WTC11 (cell line): Measurements from ENCODE around the gene PSMC3. TPM values are rescaled to one million over a fixed set of nuclear protein-coding genes. Genes with fewer than 3 reads are reported as not detected.

Experiments
- ATAC-seq: fragments of 200-7000 bp; cut with Tn5 transposase; 2 replicates; pipeline ENCODE4 v1.10.0; 2021; ENCODE audit warnings: mild to moderate bottlenecking, moderate library complexity
- CTCF ChIA-PET: fragments of 300-600 bp; sonication (Branson Sonifier 250); formaldehyde crosslinking; loops from one replicate; lab custom pipeline; 2021; ENCODE audit warnings: antibody characterized with exemption; lab: Charles Lee
- POLR2A ChIA-PET: fragments of 350-600 bp; sonication (Branson Sonifier 250); formaldehyde crosslinking; loops from one replicate; lab custom pipeline; 2021; ENCODE audit warnings: antibody characterized with exemption; lab: Charles Lee
- DNase-seq: peaks from one replicate; pipeline ENCODE4 v3.0.0; 2021; ENCODE audit warnings: low spot score
- H3K27ac Mint-ChIP-seq: 2 replicates; pipeline ENCODE4 v1.8.0; 2021; ENCODE audit warnings: mixed read lengths
- H3K27me3 Mint-ChIP-seq: 2 replicates; pipeline ENCODE4 v1.8.0; 2021; ENCODE audit warnings: low read depth, mild to moderate bottlenecking, moderate library complexity, mixed read lengths
- H3K36me3 Mint-ChIP-seq: 2 replicates; pipeline ENCODE4 v1.8.0; 2021; ENCODE audit warnings: mixed read lengths
- H3K4me1 Mint-ChIP-seq: 2 replicates; pipeline ENCODE4 v1.8.0; 2022; ENCODE audit warnings: mixed read lengths
- H3K4me3 Mint-ChIP-seq: 2 replicates; pipeline ENCODE4 v1.8.0; 2021; ENCODE audit warnings: mild to moderate bottlenecking, moderate library complexity, mixed read lengths
- H3K9me3 Mint-ChIP-seq: 2 replicates; pipeline ENCODE4 v1.8.0; 2021; ENCODE audit warnings: mixed read lengths
- CREB1 ChIP-seq: sonication (generic); formaldehyde crosslinking; IDR thresholded peaks from 2 replicates; pipeline ENCODE4 v1.8.0; 2023; ENCODE audit warnings: mild to moderate bottlenecking, missing genetic modification reagents
- EMX1 ChIP-seq: fragments of 250-450 bp; sonication (Bioruptor Pico); IDR thresholded peaks from 2 replicates; pipeline ENCODE4 v1.8.0; 2021; ENCODE audit warnings: mild to moderate bottlenecking
- ETV6 ChIP-seq: sonication (generic); formaldehyde crosslinking; IDR thresholded peaks from 2 replicates; pipeline ENCODE4 v1.8.1; 2022; ENCODE audit warnings: mild to moderate bottlenecking, missing genetic modification reagents
- JUN ChIP-seq: sonication (generic); formaldehyde crosslinking; IDR thresholded peaks from 2 replicates; pipeline ENCODE4 v1.8.0; 2023; ENCODE audit warnings: mild to moderate bottlenecking, missing genetic modification reagents
- MYBL2 ChIP-seq: sonication (generic); formaldehyde crosslinking; IDR thresholded peaks from 2 replicates; pipeline ENCODE4 v1.8.1; 2023; ENCODE audit warnings: mild to moderate bottlenecking, moderate library complexity, missing genetic modification reagents
- NR2C2 ChIP-seq: sonication (generic); formaldehyde crosslinking; IDR thresholded peaks from 2 replicates; pipeline ENCODE4 v1.8.0; 2022; ENCODE audit warnings: mild to moderate bottlenecking, missing genetic modification reagents
- OVOL2 ChIP-seq: fragments of 250-450 bp; sonication (Bioruptor Pico); IDR thresholded peaks from 2 replicates; pipeline ENCODE4 v1.9.0; 2021; ENCODE audit warnings: mild to moderate bottlenecking, borderline replicate concordance
- PRRX2 ChIP-seq: fragments of 250-450 bp; sonication (Bioruptor Pico); IDR thresholded peaks from 2 replicates; pipeline ENCODE4 v1.8.0; 2021; ENCODE audit warnings: mild to moderate bottlenecking
- SMAD4 ChIP-seq: sonication (generic); formaldehyde crosslinking; IDR thresholded peaks from 2 replicates; pipeline ENCODE4 v1.8.0; 2022; ENCODE audit warnings: mild to moderate bottlenecking, missing genetic modification reagents
- ZNF121 ChIP-seq: sonication (generic); formaldehyde crosslinking; IDR thresholded peaks from 2 replicates; pipeline ENCODE4 v1.8.0; 2023; ENCODE audit warnings: missing genetic modification reagents
- ZNF317 ChIP-seq: sonication (generic); formaldehyde crosslinking; IDR thresholded peaks from 2 replicates; pipeline ENCODE4 v1.8.1; 2023; ENCODE audit warnings: low read depth, mild to moderate bottlenecking, moderate library complexity, missing genetic modification reagents, borderline replicate concordance
- ZNF396 ChIP-seq: fragments of 250-450 bp; sonication (Bioruptor Pico); IDR thresholded peaks from 2 replicates; pipeline ENCODE4 v1.8.0; 2021; ENCODE audit warnings: mild to moderate bottlenecking, moderate library complexity, borderline replicate concordance
- ZNF416 ChIP-seq: fragments of 250-450 bp; sonication (Bioruptor Pico); IDR thresholded peaks from 2 replicates; pipeline ENCODE4 v1.9.0; 2021; ENCODE audit warnings: mild to moderate bottlenecking, inconsistent platforms
- total RNA-seq: library from RNA; stranded (reverse); gene quantifications from 3 replicates; pipeline ENCODE4 v1.2.3, GENCODE V29; 2021
- TF ChIP-seq, protein P1 (sequence below): sonication (generic); formaldehyde crosslinking; IDR thresholded peaks from 2 replicates; pipeline ENCODE4 v1.8.0; 2022; ENCODE audit warnings: mild to moderate bottlenecking, missing genetic modification reagents
- TF ChIP-seq, protein P2 (sequence below): sonication (generic); formaldehyde crosslinking; IDR thresholded peaks from 2 replicates; pipeline ENCODE4 v1.8.0; 2022; ENCODE audit warnings: mild to moderate bottlenecking, missing genetic modification reagents

Gene PSMC3
- total RNA-seq, 1 experiment from 2014 or later = 162 TPM

DNA sequence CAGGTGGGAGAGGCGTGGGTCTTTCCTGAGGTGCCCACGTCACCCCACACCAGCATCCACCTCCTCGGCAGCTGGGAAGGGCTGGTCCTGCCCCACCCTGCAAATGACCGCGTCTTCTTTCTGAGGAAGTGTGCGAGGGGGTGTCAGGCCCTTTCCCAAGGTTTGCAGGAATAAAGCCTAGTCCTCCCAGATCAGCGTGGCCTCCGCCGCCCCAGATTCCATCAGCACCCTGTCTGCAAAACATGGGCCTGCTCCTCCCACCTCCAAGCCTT lies 32.3 kb downstream of the PSMC3 start (continued):
- TF ChIP-seq MYBL2 (CRISPR knock-in tag) = no peak
- TF ChIP-seq ZNF317 = no peak
- no peak for TF ChIP-seq EMX1 (CRISPR knock-in tag)
- TF ChIP-seq, all 79 proteins: peak for 0

DNA sequence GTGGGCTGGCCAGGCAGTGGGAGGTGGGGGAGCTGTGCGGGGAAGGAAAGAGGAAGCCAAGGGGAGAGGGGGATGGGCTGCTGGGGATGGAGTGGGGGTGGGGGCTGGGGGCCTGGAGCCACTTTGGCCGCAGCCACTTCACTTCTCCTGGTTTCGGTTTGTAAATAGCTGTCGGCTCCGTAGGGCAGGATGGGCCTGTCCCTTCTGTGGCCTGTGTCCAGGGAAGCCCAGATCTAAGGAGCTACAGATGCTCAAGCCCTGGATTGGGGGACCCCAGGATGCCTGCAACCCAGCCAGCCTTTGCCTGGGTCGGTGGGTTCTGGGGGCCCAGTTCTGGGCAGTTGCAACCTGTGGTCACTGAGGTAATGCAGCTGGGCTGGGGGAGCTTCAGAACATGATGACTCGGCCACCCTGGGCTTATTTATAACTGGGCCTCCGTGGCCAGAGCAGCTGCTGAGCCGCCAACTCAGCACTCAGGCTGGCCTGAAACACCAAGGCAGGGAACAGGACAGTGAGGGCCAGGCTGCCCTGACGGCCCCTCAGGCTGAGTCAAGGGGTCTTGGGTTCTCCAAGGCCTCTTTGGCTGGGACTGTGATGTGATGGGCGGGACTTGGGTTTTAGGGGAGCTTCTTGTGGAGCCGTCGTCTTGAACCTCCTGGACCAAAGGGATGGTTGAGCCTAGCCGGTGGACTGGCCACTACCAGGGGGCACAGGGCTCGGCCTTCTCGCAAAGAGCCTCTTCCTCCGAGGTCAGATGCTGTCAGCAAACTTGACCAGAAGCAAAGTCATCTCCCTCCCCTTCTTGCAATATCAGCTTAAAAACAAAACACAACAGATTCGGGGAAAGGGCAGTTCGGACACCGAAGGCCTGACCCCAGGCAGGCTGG lies 32.8 kb downstream of the PSMC3 start:
- ChIA-PET POLR2A (no interaction called here), CTCF (interaction anchor here (0.6 to 2.5 kb wide), 3 partner anchors 19 to 131 kb away, joined by 3 to 19 read pairs (median 4); no protein-coding TSS in a partner anchor)
- no peaks in the 10 kb centered on the region for H3K9me3 Mint-ChIP-seq
- no peaks in the 10 kb centered on the region for H3K36me3 Mint-ChIP-seq
- no peak overlapping the region for H3K4me3 Mint-ChIP-seq
- H3K27me3 Mint-ChIP-seq = no peaks in the 10 kb centered on the region
- TF ChIP-seq NR2C2 (CRISPR knock-in tag) (no peak), ZNF396 (CRISPR knock-in tag) (no peak), SMAD4 (no peak), OVOL2 (CRISPR knock-in tag) (no peak), ETV6 (CRISPR knock-in tag) (no peak), PRRX2 (CRISPR knock-in tag) (no peak)
- TF ChIP-seq, protein P1, sequence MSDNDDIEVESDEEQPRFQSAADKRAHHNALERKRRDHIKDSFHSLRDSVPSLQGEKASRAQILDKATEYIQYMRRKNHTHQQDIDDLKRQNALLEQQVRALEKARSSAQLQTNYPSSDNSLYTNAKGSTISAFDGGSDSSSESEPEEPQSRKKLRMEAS (CRISPR knock-in tag) = no peak
- TF ChIP-seq, all 79 proteins: peak for 0
- peaks cover 9% of the 10 kb centered on the region for H3K4me1 Mint-ChIP-seq
- H3K27ac Mint-ChIP-seq = no peak overlapping the region
- ATAC-seq (no peak), DNase-seq (no peak)

DNA sequence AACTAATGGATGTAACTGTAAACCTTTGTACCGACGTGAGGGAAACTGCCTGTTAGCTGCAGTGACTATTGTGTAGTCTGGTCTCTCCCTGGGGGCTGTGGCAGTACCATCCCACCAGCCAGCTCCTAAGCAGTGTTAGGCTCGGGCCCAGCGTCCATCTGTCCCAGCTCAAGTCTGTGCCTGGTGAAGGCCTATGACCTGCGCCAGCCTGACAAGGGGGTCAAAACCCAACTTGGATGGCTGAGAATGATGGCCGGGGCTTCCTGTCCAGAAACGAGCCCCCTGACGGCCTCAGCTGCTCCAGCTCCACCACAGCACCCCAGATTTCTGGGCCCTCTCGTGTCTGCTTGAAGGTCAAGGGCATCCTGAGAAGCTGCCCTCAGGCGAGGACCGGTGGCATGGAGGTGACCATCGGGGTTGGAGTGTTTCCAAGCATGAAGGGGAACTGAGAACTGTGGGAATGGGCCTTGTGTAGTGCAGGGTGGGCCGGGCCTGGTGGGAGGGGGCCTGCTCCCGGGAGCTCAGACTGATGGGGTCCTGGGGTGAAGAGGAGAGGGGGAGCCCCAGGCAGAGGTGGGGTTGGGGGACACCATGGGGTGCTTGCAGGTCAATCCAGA lies 33.6 kb downstream of the PSMC3 start:
- ChIA-PET CTCF (interaction anchor here (1.8 to 2.5 kb wide), 2 partner anchors 19 to 20 kb away, joined by 4 to 19 read pairs; no protein-coding TSS in a partner anchor), POLR2A (no interaction called here)
- Mint-ChIP-seq H3K36me3 (no peaks in the 10 kb centered on the region), H3K4me1 (peaks cover 3% of the 10 kb centered on the region; the same call in 1 of the 2 replicates), H3K27ac (no peak overlapping the region), H3K9me3 (no peaks in the 10 kb centered on the region), H3K4me3 (no peak overlapping the region), H3K27me3 (no peaks in the 10 kb centered on the region)
- TF ChIP-seq CREB1 (CRISPR knock-in tag) = no peak
- no peak for TF ChIP-seq ZNF416 (CRISPR knock-in tag)
- ATAC-seq (no peak), DNase-seq (no peak)

DNA sequence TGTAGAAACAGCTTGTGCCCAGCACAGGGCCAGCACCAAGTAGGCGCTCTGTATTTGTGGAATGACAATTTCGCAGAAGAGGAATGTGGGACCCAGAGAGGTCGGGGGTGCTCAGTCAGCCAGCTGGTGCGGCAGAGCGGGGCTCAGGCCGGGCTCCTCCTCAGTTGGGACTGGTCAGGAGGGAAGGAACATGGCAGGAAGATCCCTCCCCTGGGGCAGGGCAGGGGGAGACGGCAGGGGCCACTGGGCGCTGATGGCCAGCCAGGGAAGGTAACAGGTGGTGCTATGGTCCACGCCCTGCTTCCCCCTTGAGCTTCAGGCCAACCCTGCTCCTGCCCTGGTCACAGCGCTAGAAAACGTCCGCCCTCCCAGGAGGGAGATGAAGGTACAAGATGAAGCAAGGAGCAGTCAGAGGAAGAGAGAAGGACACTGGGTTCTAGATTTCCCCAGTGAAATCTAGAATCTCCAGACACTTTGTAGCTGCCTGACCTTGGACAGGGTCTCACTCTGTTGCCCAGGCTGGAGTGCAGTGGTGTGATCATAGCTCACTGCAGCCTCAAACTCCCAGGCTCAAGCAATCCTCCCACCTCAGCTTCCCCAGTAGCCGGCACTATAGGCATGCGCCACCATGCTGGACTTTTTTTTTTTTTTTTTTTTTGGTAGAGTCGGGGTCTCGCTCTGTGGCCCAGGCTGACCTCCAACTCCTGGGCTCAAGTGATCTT lies 34.4 kb downstream of the PSMC3 start:
- ATAC-seq (no peak), DNase-seq (no peak)
- H3K27me3 Mint-ChIP-seq = no peaks in the 10 kb centered on the region
- H3K36me3 Mint-ChIP-seq = no peaks in the 10 kb centered on the region
- no peak overlapping the region for H3K4me3 Mint-ChIP-seq
- H3K4me1 Mint-ChIP-seq = peaks cover 3% of the 10 kb centered on the region; the same call in 1 of the 2 replicates
- no peak overlapping the region for H3K27ac Mint-ChIP-seq
- ChIA-PET CTCF (interaction anchor here (1.2 to 2.5 kb wide), 3 partner anchors 8 to 20 kb away, joined by 3 to 19 read pairs (median 6); no protein-coding TSS in a partner anchor), POLR2A (no interaction called here)
- no peaks in the 10 kb centered on the region for H3K9me3 Mint-ChIP-seq
- TF ChIP-seq ZNF121 (peak; percentile 60; the same call in 1 of the 2 replicates), ZNF317 (no peak)

DNA sequence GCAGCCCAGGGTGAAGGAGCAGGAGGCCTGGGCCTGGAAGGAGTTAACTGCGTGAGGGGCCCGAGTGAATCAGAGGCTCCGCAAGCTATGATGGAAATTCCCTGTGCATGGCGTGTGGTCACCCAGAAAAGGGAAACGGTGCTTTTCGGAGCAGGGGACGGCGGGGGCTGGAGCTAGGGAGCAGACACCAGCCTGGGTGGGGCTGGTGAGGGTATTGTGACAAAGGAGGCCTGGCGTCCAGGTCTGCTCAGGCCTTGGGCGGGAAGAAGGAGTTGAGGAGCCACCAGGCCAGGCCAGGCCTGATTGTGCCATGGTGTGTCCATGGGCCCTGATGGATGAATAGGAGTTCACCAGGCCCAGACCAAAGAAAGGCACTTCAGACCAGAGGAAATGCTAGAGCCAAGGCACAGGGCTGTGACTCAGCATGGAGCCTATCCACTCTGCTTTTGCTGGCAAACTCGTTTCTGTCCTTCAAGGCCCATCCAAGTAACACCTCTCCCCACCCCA lies 35.1 kb downstream of the PSMC3 start:
- H3K27ac Mint-ChIP-seq = no peak overlapping the region
- no peaks in the 10 kb centered on the region for H3K27me3 Mint-ChIP-seq
- no peaks in the 10 kb centered on the region for H3K36me3 Mint-ChIP-seq
- DNase-seq (no peak), ATAC-seq (no peak)
- ChIA-PET POLR2A (no interaction called here), CTCF (interaction anchor here (1.2 to 4.4 kb wide), 4 partner anchors 9 to 21 kb away, joined by 3 to 19 read pairs (median 12); no protein-coding TSS in a partner anchor)
- H3K9me3 Mint-ChIP-seq = no peaks in the 10 kb centered on the region
- peaks cover 3% of the 10 kb centered on the region; the same call in 1 of the 2 replicates for H3K4me1 Mint-ChIP-seq
- no peak for TF ChIP-seq OVOL2 (CRISPR knock-in tag)
- no peak for TF ChIP-seq SMAD4
- TF ChIP-seq, protein P2, sequence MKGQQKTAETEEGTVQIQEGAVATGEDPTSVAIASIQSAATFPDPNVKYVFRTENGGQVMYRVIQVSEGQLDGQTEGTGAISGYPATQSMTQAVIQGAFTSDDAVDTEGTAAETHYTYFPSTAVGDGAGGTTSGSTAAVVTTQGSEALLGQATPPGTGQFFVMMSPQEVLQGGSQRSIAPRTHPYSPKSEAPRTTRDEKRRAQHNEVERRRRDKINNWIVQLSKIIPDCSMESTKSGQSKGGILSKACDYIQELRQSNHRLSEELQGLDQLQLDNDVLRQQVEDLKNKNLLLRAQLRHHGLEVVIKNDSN (CRISPR knock-in tag) = no peak
- no peak for TF ChIP-seq JUN (CRISPR knock-in tag)
- no peak overlapping the region for H3K4me3 Mint-ChIP-seq
